HG03432 (cell line): ENCODE data around the gene DEAF1.
"Not testable (repeated sequence)": the region's sequence is repeated elsewhere in the genome, so short reads cannot be mapped to it uniquely, and the experiment has no call there.

ENCODE experiments used
- ATAC-seq: cut with Tn5 transposase; IDR thresholded peaks from one replicate; pipeline ENCODE4 v1.9.1; 2021; ENCODE audit warnings: mild to moderate bottlenecking, moderate library complexity; ENCODE audit not compliant: unreplicated experiment

Gene DEAF1, protein sequence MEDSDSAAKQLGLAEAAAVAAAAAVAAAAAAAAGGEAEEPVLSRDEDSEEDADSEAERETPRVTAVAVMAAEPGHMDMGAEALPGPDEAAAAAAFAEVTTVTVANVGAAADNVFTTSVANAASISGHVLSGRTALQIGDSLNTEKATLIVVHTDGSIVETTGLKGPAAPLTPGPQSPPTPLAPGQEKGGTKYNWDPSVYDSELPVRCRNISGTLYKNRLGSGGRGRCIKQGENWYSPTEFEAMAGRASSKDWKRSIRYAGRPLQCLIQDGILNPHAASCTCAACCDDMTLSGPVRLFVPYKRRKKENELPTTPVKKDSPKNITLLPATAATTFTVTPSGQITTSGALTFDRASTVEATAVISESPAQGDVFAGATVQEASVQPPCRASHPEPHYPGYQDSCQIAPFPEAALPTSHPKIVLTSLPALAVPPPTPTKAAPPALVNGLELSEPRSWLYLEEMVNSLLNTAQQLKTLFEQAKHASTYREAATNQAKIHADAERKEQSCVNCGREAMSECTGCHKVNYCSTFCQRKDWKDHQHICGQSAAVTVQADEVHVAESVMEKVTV

GRCh38 chr11:694563-695287, at the start of gene DEAF1:
Gene DEAF1, minus strand, starts transcription at chr11:695222. Its CDS starts 175 bp downstream, at chr11:695047.
- peak; percentile 76 for ATAC-seq

GRCh38 chr11:742571-743201, 47.7 kb upstream of the DEAF1 start:
- ATAC-seq = no peak

DNA sequence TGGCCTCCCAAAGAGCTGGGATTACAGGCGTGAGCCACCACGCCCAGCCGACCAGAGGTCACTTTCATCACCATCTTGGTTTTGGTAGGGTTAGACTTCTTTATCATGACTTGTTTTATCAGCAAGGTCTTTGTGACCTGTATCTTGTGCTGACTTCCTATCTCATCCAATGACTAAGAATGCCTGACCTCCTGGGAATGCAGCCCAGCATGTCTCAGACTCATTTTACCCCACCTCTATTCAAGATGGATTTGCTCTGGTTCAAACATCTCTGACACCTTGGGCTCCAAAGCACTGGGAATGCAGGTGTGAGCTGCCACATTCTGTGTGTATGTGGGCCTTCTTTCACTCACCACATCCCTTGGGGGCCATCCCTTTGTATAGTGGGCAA, 47.1 kb upstream of the DEAF1 start:
- ATAC-seq = no peak

GRCh38 chr11:737899-738298, 42.9 kb upstream of the DEAF1 start:
- not testable (repeated sequence) for ATAC-seq

DNA sequence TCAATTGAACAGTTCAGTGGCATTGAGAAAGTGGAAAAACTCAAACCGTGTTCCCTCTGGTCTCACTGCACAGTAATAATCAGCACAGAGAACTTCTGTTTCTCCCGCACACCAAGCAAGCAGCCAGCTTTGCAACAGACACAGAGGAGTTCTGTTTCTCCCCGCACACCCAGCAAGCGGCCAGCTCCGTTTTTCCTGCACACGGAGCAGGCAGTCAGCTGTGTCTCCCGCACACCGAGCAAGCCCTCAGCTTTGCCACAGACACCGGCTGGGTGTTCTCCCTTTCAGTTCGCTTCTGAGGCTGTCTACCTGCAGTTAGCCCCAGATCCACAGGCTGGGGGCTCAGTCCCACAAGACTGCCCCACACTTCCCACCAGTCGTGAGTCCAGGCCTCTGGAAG, 42.3 kb upstream of the DEAF1 start:
- no peak for ATAC-seq

- not testable (repeated sequence) for ATAC-seq
Measured at GRCh38 chr11:734541-734940, 39.5 kb upstream of the DEAF1 start.

GRCh38 chr11:733072-733471, 38.0 kb upstream of the DEAF1 start:
- no peak for ATAC-seq

- no peak for ATAC-seq
Measured at GRCh38 chr11:729492-730074, 34.6 kb upstream of the DEAF1 start.

GRCh38 chr11:728901-729491, 34.0 kb upstream of the DEAF1 start:
- ATAC-seq = no peak

- ATAC-seq = peak; percentile 62
Measured at GRCh38 chr11:727859-728748, 33.1 kb upstream of the DEAF1 start.

DNA sequence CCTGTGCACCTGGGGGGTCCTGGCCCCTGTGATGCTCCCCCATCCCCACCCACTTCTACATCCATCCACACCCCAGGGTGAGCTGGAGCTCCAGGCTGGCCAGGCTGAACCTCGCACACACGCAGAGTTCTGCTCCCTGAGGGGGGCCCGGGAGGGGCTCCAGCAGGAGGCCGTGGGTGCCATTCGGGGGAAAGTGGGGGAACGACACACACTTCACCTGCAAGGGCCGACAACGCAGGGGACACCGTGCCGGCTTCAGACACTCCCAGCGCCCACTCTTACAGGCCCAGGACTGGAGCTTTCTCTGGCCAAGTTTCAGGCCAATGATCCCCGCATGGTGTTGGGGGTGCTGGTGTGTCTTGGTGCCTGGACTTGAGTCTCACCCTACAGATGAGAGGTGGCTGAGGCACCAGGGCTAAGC, 32.3 kb upstream of the DEAF1 start:
- ATAC-seq = no peak

DNA sequence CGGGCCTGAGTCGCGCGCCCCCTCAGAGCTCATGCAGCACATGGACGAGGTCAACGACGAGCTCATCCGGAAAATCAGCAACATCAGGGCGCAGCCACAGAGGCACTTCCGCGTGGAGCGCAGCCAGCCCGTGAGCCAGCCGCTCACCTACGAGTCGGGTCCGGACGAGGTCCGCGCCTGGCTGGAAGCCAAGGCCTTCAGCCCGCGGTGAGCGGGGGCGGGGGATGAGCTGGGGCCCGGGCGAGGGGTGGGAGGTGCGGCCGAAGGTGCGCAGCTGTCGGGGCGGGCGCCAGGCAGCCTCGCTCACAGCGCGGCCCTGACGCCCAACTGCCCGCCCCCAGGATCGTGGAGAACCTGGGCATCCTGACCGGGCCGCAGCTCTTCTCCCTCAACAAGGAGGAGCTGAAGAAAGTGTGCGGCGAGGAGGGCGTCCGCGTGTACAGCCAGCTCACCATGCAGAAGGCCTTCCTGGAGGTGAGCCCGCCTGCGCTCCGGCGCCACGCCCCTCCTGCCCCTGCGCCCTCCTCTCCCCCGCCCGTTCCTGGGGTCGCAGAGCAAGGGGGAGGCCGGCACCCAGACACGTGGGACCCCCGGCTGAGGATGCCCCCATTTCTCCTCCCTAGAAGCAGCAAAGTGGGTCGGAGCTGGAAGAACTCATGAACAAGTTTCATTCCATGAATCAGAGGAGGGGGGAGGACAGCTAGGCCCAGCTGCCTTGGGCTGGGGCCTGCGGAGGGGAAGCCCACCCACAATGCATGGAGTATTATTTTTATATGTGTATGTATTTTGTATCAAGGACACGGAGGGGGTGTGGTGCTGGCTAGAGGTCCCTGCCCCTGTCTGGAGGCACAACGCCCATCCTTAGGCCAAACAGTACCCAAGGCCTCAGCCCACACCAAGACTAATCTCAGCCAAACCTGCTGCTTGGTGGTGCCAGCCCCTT, 31.5 kb upstream of the DEAF1 start:
- peak; percentile 31 for ATAC-seq

DNA sequence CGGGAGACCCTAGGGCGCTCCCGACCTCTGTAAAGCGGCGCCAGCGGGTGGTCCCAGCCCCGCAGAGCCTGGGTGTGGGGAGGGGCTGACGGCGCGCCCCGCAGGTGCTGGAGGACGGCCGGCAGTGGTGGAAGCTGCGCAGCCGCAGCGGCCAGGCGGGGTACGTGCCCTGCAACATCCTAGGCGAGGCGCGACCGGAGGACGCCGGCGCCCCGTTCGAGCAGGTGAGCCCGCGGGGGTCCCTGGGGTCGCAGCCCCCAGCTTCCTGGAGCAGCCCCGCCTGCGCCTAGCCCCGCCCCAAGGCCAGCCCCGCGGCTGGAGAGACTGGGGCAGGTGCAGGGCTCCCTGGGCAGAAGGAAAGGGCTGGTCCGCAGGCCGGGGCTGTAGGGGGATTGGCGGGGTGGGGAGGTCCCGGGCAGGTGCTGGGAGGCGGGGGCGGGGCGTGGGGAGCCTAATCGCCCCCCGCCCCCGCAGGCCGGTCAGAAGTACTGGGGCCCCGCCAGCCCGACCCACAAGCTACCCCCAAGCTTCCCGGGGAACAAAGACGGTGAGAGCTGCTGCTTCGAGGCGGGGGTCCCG, 30.7 kb upstream of the DEAF1 start:
- ATAC-seq = peak; percentile 8

DNA sequence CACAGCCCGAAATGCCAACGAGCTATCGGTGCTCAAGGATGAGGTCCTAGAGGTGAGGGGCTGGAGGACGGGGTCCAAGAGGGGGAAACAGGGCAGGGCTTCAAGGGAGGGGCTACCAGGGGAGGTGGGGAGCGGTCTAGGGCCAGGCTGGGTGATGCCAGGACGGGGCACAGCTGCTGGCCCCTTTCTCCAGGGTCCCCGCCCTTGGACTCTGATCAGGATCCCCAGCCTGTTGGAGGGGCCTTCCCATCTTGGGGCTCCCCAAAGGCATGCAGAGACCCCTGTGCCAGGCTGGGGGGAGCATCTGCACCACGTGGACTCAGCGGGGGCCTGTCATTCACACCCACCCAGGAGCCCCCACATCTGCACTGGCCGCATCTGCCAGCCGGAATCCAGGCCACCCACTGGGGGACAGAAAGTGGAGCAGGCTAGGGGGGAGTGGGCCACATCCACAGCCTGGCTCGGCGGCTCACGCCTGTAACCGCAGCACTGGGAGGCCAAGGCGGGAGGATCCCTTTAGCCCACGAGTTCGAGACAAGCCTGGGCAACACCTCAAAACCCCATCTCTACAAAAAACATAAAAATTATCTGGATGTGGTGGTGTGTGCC, 29.9 kb upstream of the DEAF1 start:
- no peak for ATAC-seq

- no peak for ATAC-seq
Measured at GRCh38 chr11:724049-724777, 29.2 kb upstream of the DEAF1 start.

DNA sequence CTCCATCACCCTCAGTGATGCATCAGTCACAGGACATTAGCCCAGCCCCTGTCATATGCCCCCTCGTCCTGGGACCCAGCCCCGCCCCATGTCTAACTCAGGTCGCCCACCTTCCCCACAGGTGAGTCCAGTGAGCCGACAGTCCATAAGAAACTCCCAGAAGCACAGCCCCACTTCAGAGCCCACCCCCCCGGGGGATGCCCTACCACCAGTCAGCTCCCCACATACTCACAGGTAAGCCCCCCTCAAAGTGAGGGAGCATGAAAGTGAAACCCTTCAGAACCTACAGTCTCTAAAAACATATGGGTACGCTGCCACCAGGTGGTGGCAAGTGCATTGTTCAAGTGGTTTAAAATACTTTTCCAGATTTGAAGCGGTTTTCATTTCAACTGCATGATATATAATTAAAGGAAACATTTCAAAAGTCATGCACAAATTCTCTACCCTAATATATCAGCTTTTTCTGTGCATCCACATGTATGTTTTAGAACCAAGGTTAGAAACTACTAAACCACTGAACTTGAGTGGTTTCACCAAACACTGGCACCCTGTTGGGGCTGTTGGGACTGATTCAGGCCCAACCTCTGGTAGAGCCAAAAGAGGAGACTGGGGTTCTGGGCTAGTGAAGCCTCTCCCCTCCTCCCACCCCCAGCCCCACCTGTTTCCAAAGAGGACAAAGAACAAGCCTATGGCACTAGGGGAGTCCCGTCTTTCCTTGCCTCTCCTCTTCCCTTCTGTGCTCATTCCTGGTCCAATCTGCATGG, 28.3 kb upstream of the DEAF1 start:
- ATAC-seq = no peak
